K562 (cell line): ENCODE results near the gene ZNF616.

Experiments used
- EP300 ChIP-seq: IDR thresholded peaks from 2 replicates; pipeline ENCODE4 v1.6.1; 2012; ENCODE audit warnings: low read length, improper control_type of control experiment
- IRF2 ChIP-seq: sonication (generic); formaldehyde crosslinking; IDR thresholded peaks from 2 replicates; pipeline ENCODE4 v1.8.1; 2022; ENCODE audit warnings: mild to moderate bottlenecking, missing genetic modification reagents
- JUNB ChIP-seq: fragments of 450-650 bp; formaldehyde crosslinking; conservative IDR thresholded peaks from 2 replicates; pipeline ENCODE4 v1.4.0; 2020; ENCODE audit warnings: mild to moderate bottlenecking
- KAT8 ChIP-seq: fragments of 450-650 bp; IDR thresholded peaks from 2 replicates; pipeline ENCODE4 v1.6.1; 2016; ENCODE audit warnings: low read depth, mild to moderate bottlenecking
- POLR2AphosphoS5 ChIP-seq: IDR thresholded peaks from 2 replicates; pipeline ENCODE4 v1.6.1; 2011; ENCODE audit warnings: mild to moderate bottlenecking, low read depth, low read length, moderate library complexity; ENCODE audit not compliant: control insufficient read depth, insufficient read depth
- SAFB ChIP-seq: fragments of 200-400 bp; formaldehyde crosslinking; IDR thresholded peaks from 2 replicates; pipeline ENCODE4 v1.6.1; 2017; ENCODE audit warnings: low read depth, low read length, borderline replicate concordance
- TOE1 ChIP-seq, 2 experiments: fragments of 450-650 bp in 1 of 2; sonication (generic) in 1 of 2; formaldehyde crosslinking in 1 of 2; IDR thresholded peaks; 2 replicates each; pipeline versions ENCODE4 v1.7.1 to v1.8.0; 2016 to 2022; ENCODE audit warnings: borderline replicate concordance in 2 of 2, mild to moderate bottlenecking in 2 of 2, antibody characterized with exemption in 1 of 2, inconsistent platforms in 1 of 2, low read depth in 1 of 2, missing genetic modification reagents in 1 of 2, moderate library complexity in 1 of 2
- ZFX ChIP-seq: sonication (generic); formaldehyde crosslinking; IDR thresholded peaks from 2 replicates; pipeline ENCODE4 v1.8.0; 2022; ENCODE audit warnings: mild to moderate bottlenecking, missing genetic modification reagents, moderate library complexity
- ZNF121 ChIP-seq: sonication (generic); formaldehyde crosslinking; conservative IDR thresholded peaks from 2 replicates; pipeline ENCODE4 v1.8.0; 2022; ENCODE audit warnings: missing genetic modification reagents
- TF ChIP-seq, protein P1 (sequence below), 3 experiments: IDR thresholded peaks in 2 of 3; conservative IDR thresholded peaks in 1 of 3; 2 replicates each; pipeline ENCODE4 v1.5.1; 2011 to 2012; ENCODE audit warnings: low read length in 3 of 3, mild to moderate bottlenecking in 3 of 3, control low read depth in 2 of 3, improper control_type of control experiment in 1 of 3, inconsistent platforms in 1 of 3, low read depth in 1 of 3, mixed read lengths in 1 of 3, moderate library complexity in 1 of 3; ENCODE audit not compliant: insufficient read depth in 2 of 3

DNA sequence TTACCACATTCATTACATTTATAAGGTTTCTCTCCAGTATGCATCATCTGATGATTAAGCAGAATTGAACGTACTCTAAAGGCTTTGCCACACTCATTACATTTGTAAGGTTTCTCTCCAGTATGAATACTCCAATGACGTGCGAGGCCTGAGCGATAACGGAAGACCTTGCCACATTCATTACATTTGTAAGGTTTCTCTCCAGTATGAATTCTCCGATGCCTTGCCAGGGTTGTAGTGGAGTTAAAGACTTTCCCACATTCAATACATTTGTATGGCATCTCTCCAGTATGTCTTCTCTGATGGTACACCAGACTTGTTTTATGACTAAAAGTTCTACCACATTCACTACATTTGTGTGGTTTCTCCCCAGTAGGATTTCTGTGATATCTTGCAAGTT is 74.3 kb downstream of the ZNF616 start:
- no peak for TF ChIP-seq KAT8
- TF ChIP-seq ZFX (CRISPR knock-in tag) = no peak
- no peak for TF ChIP-seq TOE1 (IDR thresholded peaks at IDR 0.05; ENCODE audit: borderline replicate concordance)
- no peak for TF ChIP-seq TOE1 (CRISPR knock-in tag; IDR thresholded peaks at IDR 0.05; ENCODE audit: borderline replicate concordance, low read depth)
- TF ChIP-seq POLR2AphosphoS5 = no peak
- no peak for TF ChIP-seq SAFB
- TF ChIP-seq, protein P1, sequence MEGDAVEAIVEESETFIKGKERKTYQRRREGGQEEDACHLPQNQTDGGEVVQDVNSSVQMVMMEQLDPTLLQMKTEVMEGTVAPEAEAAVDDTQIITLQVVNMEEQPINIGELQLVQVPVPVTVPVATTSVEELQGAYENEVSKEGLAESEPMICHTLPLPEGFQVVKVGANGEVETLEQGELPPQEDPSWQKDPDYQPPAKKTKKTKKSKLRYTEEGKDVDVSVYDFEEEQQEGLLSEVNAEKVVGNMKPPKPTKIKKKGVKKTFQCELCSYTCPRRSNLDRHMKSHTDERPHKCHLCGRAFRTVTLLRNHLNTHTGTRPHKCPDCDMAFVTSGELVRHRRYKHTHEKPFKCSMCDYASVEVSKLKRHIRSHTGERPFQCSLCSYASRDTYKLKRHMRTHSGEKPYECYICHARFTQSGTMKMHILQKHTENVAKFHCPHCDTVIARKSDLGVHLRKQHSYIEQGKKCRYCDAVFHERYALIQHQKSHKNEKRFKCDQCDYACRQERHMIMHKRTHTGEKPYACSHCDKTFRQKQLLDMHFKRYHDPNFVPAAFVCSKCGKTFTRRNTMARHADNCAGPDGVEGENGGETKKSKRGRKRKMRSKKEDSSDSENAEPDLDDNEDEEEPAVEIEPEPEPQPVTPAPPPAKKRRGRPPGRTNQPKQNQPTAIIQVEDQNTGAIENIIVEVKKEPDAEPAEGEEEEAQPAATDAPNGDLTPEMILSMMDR (IDR thresholded peaks at IDR 0.05 in 2 of 3, conservative IDR thresholded peaks at IDR 0.05 in 1 of 3; ENCODE audit: insufficient read depth in 2 of 3, low read depth in 1 of 3, low read length in 3 of 3) = no peak
- no peak for TF ChIP-seq ZNF121
- TF ChIP-seq IRF2 (CRISPR knock-in tag) = no peak
- TF ChIP-seq JUNB (CRISPR knock-in tag) = no peak
- TF ChIP-seq EP300 = no peak
